Measurements from ENCODE around the gene OSBPL10. TPM values are rescaled to one million over a fixed set of nuclear protein-coding genes. Genes with fewer than 3 reads are reported as not detected.
"Not testable (repeated sequence)": the region's sequence is repeated elsewhere in the genome, so short reads cannot be mapped to it uniquely, and the experiment has no call there.

The OSBPL10 gene
- total RNA-seq, 2 donors from 2014 or later = 0.90 to 11.5 TPM

- Mint-ChIP-seq H3K36me3 (ENCODE audit: low read depth) (no peaks in the 10 kb centered on the region), H3K4me1 (no peaks in the 10 kb centered on the region), H3K4me3 (no peak overlapping the region), H3K27me3 (peaks cover 17% of the 10 kb centered on the region), H3K9me3 (no peaks in the 10 kb centered on the region), H3K27ac (no peak overlapping the region)
- no peak for ATAC-seq (replicated peaks)
These were observed 90.2 kb downstream of the OSBPL10 start for GRCh38 chr3:31890742-31891469.

GRCh38 chr3:31890007-31890406, 91.1 kb downstream of the OSBPL10 start:
- no peaks in the 10 kb centered on the region for H3K4me1 Mint-ChIP-seq
- peaks cover 18% of the 10 kb centered on the region for H3K27me3 Mint-ChIP-seq
- H3K4me3 Mint-ChIP-seq = no peak overlapping the region
- ATAC-seq (replicated peaks) = no peak
- no peaks in the 10 kb centered on the region for H3K9me3 Mint-ChIP-seq
- no peak overlapping the region for H3K27ac Mint-ChIP-seq
- no peaks in the 10 kb centered on the region for H3K36me3 Mint-ChIP-seq (ENCODE audit: low read depth)

- peaks cover 21% of the 10 kb centered on the region for H3K27me3 Mint-ChIP-seq
- no peak overlapping the region for H3K27ac Mint-ChIP-seq
- H3K36me3 Mint-ChIP-seq (ENCODE audit: low read depth) = no peaks in the 10 kb centered on the region
- peaks cover 3% of the 10 kb centered on the region for H3K9me3 Mint-ChIP-seq
- no peaks in the 10 kb centered on the region for H3K4me1 Mint-ChIP-seq
- H3K4me3 Mint-ChIP-seq = no peak overlapping the region
- no peak for ATAC-seq (replicated peaks)
These were observed 95.8 kb downstream of the OSBPL10 start for GRCh38 chr3:31885235-31885634.

- H3K36me3 Mint-ChIP-seq (ENCODE audit: low read depth) = no peaks in the 10 kb centered on the region
- H3K27ac Mint-ChIP-seq = no peak overlapping the region
- no peak overlapping the region for H3K4me3 Mint-ChIP-seq
- no peaks in the 10 kb centered on the region for H3K4me1 Mint-ChIP-seq
- H3K9me3 Mint-ChIP-seq = peaks cover 3% of the 10 kb centered on the region
- no peak for ATAC-seq (replicated peaks)
- H3K27me3 Mint-ChIP-seq = peaks cover 21% of the 10 kb centered on the region
These were observed 96.8 kb downstream of the OSBPL10 start for GRCh38 chr3:31884251-31884650.

GRCh38 chr3:31882895-31883294, 98.2 kb downstream of the OSBPL10 start:
- H3K27me3 Mint-ChIP-seq = peaks cover 21% of the 10 kb centered on the region
- H3K27ac Mint-ChIP-seq = no peak overlapping the region
- H3K36me3 Mint-ChIP-seq (ENCODE audit: low read depth) = no peaks in the 10 kb centered on the region
- H3K4me1 Mint-ChIP-seq = no peaks in the 10 kb centered on the region
- peaks cover 3% of the 10 kb centered on the region for H3K9me3 Mint-ChIP-seq
- ATAC-seq (replicated peaks) = no peak
- H3K4me3 Mint-ChIP-seq = no peak overlapping the region

- Mint-ChIP-seq H3K4me3 (no peak overlapping the region), H3K36me3 (ENCODE audit: low read depth) (no peaks in the 10 kb centered on the region), H3K27me3 (peaks cover 21% of the 10 kb centered on the region), H3K4me1 (no peaks in the 10 kb centered on the region), H3K9me3 (peaks cover 3% of the 10 kb centered on the region), H3K27ac (no peak overlapping the region)
- no peak for ATAC-seq (replicated peaks)
These were observed 98.6 kb downstream of the OSBPL10 start for GRCh38 chr3:31882431-31882830.

- peaks cover 16% of the 10 kb centered on the region for H3K27me3 Mint-ChIP-seq
- no peak overlapping the region for H3K4me3 Mint-ChIP-seq
- H3K36me3 Mint-ChIP-seq (ENCODE audit: low read depth) = no peaks in the 10 kb centered on the region
- ATAC-seq (replicated peaks) = no peak
- no peaks in the 10 kb centered on the region for H3K4me1 Mint-ChIP-seq
- no peak overlapping the region for H3K27ac Mint-ChIP-seq
- H3K9me3 Mint-ChIP-seq = peaks cover 3% of the 10 kb centered on the region
These were observed 100.5 kb downstream of the OSBPL10 start for GRCh38 chr3:31880482-31881078.

GRCh38 chr3:31880020-31880419, 101.0 kb downstream of the OSBPL10 start:
- ATAC-seq (replicated peaks) = no peak
- Mint-ChIP-seq H3K36me3 (ENCODE audit: low read depth) (no peaks in the 10 kb centered on the region), H3K4me3 (no peak overlapping the region), H3K4me1 (no peaks in the 10 kb centered on the region), H3K27me3 (peaks cover 12% of the 10 kb centered on the region), H3K9me3 (peaks cover 3% of the 10 kb centered on the region), H3K27ac (no peak overlapping the region)

- Mint-ChIP-seq H3K27me3 (peaks cover 12% of the 10 kb centered on the region), H3K36me3 (ENCODE audit: low read depth) (no peaks in the 10 kb centered on the region), H3K27ac (no peak overlapping the region), H3K4me1 (no peaks in the 10 kb centered on the region), H3K9me3 (peaks cover 3% of the 10 kb centered on the region), H3K4me3 (no peak overlapping the region)
- no peak for ATAC-seq (replicated peaks)
These were observed 101.7 kb downstream of the OSBPL10 start for GRCh38 chr3:31879365-31879764.

GRCh38 chr3:31878231-31878838, 102.7 kb downstream of the OSBPL10 start:
- H3K27me3 Mint-ChIP-seq = peaks cover 12% of the 10 kb centered on the region
- no peaks in the 10 kb centered on the region for H3K36me3 Mint-ChIP-seq (ENCODE audit: low read depth)
- no peak overlapping the region for H3K4me3 Mint-ChIP-seq
- no peaks in the 10 kb centered on the region for H3K4me1 Mint-ChIP-seq
- peaks cover 3% of the 10 kb centered on the region for H3K9me3 Mint-ChIP-seq
- no peak for ATAC-seq (replicated peaks)
- no peak overlapping the region for H3K27ac Mint-ChIP-seq

- Mint-ChIP-seq H3K9me3 (peaks cover 3% of the 10 kb centered on the region), H3K27ac (no peak overlapping the region), H3K27me3 (peaks cover 3% of the 10 kb centered on the region), H3K4me1 (no peaks in the 10 kb centered on the region), H3K36me3 (ENCODE audit: low read depth) (no peaks in the 10 kb centered on the region), H3K4me3 (no peak overlapping the region)
- ATAC-seq (replicated peaks) = no peak
These were observed 104.7 kb downstream of the OSBPL10 start for GRCh38 chr3:31876331-31876730.

- no peaks in the 10 kb centered on the region for H3K9me3 Mint-ChIP-seq
- H3K27me3 Mint-ChIP-seq = no peaks in the 10 kb centered on the region
- no peak for ATAC-seq (replicated peaks)
- no peaks in the 10 kb centered on the region for H3K4me1 Mint-ChIP-seq
- H3K27ac Mint-ChIP-seq = no peak overlapping the region
- H3K36me3 Mint-ChIP-seq (ENCODE audit: low read depth) = no peaks in the 10 kb centered on the region
- H3K4me3 Mint-ChIP-seq = no peak overlapping the region
These were observed 105.6 kb downstream of the OSBPL10 start for GRCh38 chr3:31875437-31875836.

- no peak for ATAC-seq (replicated peaks)
- Mint-ChIP-seq H3K4me1 (no peaks in the 10 kb centered on the region), H3K9me3 (no peaks in the 10 kb centered on the region), H3K27ac (no peak overlapping the region), H3K4me3 (no peak overlapping the region), H3K27me3 (no peaks in the 10 kb centered on the region), H3K36me3 (ENCODE audit: low read depth) (no peaks in the 10 kb centered on the region)
These were observed 107.7 kb downstream of the OSBPL10 start for GRCh38 chr3:31873254-31873820.

GRCh38 chr3:31871939-31872507, 109.0 kb downstream of the OSBPL10 start:
- Mint-ChIP-seq H3K4me1 (no peaks in the 10 kb centered on the region), H3K9me3 (no peaks in the 10 kb centered on the region), H3K4me3 (no peak overlapping the region), H3K27ac (no peak overlapping the region), H3K27me3 (no peaks in the 10 kb centered on the region), H3K36me3 (ENCODE audit: low read depth) (no peaks in the 10 kb centered on the region)
- no peak for ATAC-seq (replicated peaks)

GRCh38 chr3:31870111-31870510, 111.0 kb downstream of the OSBPL10 start:
- not testable (repeated sequence) for H3K9me3 Mint-ChIP-seq; H3K4me1 Mint-ChIP-seq; H3K27ac Mint-ChIP-seq; H3K4me3 Mint-ChIP-seq; H3K36me3 Mint-ChIP-seq (ENCODE audit: low read depth); ATAC-seq (replicated peaks); H3K27me3 Mint-ChIP-seq

Data from activated T-helper 17 cell treated with anti-CD3 and anti-CD28 coated beads, Interleukin-2, amount 50 U/mL, for 72 hours (primary cell).